ENCODE data around the gene HDC.

HDC gene

GRCh38 chr15:50224606-50225005 lies 40.9 kb downstream of the HDC start:
- DNase-seq = no peak

GRCh38 chr15:50222181-50222580 lies 43.3 kb downstream of the HDC start:
- DNase-seq = no peak

GRCh38 chr15:50219820-50220219 lies 45.7 kb downstream of the HDC start:
- DNase-seq = no peak

- no peak for DNase-seq
Observed at GRCh38 chr15:50218691-50219090, 46.8 kb downstream of the HDC start.

GRCh38 chr15:50218291-50218690 lies 47.2 kb downstream of the HDC start:
- DNase-seq = no peak

GRCh38 chr15:50210462-50211157 lies 54.9 kb downstream of the HDC start:
- DNase-seq = no peak

- DNase-seq = no peak
Observed at GRCh38 chr15:50209809-50210208, 55.7 kb downstream of the HDC start.

GRCh38 chr15:50206020-50206419 lies 59.5 kb downstream of the HDC start:
- no peak for DNase-seq

GRCh38 chr15:50202003-50202402 lies 63.5 kb downstream of the HDC start:
- no peak for DNase-seq

- DNase-seq = no peak
Observed at GRCh38 chr15:50192926-50193620, 72.5 kb downstream of the HDC start.

- no peak for DNase-seq
Observed at GRCh38 chr15:50192164-50192563, 73.4 kb downstream of the HDC start.

Data from fibroblast of skin of scalp (primary cell).